Peyer's patch (tissue), 4 donors: Measurements from ENCODE around the gene CITED4.
"Not testable (repeated sequence)": the region's sequence is repeated elsewhere in the genome, so short reads cannot be mapped to it uniquely, and the experiment has no call there.

ENCODE experiments used
- POLR2A ChIP-seq, 2 donors: fragments of 450-650 bp; IDR thresholded peaks; one replicate each; pipeline ENCODE4 v1.5.1; 2017; ENCODE audit warnings: antibody characterized with exemption in 2 of 2, mild to moderate bottlenecking in 2 of 2, moderate library complexity in 2 of 2
- TF ChIP-seq, protein P1 (sequence below), 6 experiments: fragments of 450-650 bp in 4 of 6; fragments of 200-600 bp in 2 of 6; sonication (generic) in 1 of 6; IDR thresholded peaks; one replicate each; pipeline ENCODE4 v1.5.1; 2017 to 2019; ENCODE audit warnings: antibody characterized with exemption in 6 of 6, mild to moderate bottlenecking in 3 of 6, moderate library complexity in 1 of 6

GRCh38 chr1:40894858-40895257 is 32.7 kb upstream of the CITED4 start:
- TF ChIP-seq POLR2A (IDR thresholded peaks at IDR 0.05) = not testable (repeated sequence)
- TF ChIP-seq, protein P1, sequence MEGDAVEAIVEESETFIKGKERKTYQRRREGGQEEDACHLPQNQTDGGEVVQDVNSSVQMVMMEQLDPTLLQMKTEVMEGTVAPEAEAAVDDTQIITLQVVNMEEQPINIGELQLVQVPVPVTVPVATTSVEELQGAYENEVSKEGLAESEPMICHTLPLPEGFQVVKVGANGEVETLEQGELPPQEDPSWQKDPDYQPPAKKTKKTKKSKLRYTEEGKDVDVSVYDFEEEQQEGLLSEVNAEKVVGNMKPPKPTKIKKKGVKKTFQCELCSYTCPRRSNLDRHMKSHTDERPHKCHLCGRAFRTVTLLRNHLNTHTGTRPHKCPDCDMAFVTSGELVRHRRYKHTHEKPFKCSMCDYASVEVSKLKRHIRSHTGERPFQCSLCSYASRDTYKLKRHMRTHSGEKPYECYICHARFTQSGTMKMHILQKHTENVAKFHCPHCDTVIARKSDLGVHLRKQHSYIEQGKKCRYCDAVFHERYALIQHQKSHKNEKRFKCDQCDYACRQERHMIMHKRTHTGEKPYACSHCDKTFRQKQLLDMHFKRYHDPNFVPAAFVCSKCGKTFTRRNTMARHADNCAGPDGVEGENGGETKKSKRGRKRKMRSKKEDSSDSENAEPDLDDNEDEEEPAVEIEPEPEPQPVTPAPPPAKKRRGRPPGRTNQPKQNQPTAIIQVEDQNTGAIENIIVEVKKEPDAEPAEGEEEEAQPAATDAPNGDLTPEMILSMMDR (IDR thresholded peaks at IDR 0.05) = not testable (repeated sequence)
